T-helper 9 cell (primary cell): ENCODE data around the gene ESYT3.
"Not testable (repeated sequence)": the region's sequence is repeated elsewhere in the genome, so short reads cannot be mapped to it uniquely, and the experiment has no call there.

ENCODE experiments used
- DNase-seq: peaks from one replicate; pipeline ENCODE4 v3.0.0-alpha.2; 2020

The ESYT3 gene

DNA sequence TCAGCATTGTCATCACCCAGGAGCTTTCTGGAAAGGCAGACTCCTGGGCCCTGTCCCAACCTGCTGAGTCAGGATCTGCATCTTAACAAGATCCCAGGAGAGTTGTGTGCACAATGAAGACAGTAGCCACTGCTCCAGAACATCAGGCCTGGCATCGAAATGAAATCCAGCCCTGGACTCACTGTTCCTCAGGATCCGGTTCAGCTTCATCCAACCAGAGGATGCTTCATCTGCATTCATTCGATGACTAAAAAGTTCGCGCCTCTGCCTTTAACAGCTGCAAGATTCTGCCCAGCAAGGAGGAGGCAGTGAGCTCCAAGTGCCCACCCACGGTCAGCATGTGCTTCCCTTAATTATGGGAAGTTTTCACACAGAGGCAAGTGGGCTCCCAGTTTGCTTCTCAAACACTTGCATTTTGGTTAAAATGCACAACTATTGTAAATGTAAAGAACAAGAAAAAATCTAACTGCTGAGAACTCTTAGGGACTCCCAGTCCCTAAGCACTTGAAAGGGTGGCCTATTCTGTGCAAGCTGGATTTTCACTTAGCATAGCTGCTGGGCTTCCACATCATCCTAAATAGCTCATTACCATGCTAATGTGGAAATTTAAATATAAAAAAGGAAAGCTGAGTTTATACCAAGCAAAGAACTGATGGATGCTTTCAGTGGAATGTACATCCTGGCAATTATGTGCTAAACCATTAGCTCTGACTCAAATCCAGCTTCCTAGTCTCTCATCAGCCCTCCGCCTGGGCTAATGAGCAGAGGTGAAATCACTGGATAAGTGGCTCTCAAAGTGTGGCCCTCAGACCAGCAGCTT, 25.5 kb upstream of the ESYT3 start:
- DNase-seq = no peak

DNA sequence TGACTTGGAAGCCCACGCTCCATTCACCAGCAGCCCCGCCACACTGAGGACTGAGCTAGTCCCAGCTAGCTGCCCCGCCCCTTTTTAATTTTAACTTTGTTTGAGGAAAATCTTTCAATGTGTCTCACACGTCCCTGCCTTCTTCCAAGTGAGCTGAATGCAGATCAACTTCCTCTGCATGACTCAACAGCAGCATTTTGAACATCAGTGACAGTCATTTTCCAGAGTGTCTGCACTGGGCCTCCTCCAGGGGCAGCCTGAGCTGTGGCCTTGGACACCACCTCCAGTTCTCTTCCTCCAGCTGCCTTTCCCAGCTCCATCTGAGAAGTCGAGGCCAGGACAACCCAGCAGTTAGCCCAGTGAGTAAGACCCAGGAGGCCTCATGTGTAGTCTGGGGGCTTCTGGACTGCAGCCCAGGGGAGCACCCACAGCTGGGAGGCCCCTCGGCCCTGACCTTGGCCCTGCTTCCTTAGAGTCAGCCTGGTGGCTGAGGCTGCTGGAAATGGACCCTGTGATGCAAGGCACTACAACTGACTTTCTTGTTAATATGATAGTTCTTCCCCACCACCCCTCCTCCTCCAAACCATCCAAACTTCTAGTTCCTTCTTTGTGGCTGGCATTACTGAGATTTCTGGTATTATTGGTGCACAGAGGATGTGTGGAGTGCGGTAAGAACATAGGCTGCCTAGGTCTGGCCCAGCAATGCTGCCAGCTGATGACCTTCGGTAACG, 21.4 kb upstream of the ESYT3 start:
- DNase-seq = no peak

DNA sequence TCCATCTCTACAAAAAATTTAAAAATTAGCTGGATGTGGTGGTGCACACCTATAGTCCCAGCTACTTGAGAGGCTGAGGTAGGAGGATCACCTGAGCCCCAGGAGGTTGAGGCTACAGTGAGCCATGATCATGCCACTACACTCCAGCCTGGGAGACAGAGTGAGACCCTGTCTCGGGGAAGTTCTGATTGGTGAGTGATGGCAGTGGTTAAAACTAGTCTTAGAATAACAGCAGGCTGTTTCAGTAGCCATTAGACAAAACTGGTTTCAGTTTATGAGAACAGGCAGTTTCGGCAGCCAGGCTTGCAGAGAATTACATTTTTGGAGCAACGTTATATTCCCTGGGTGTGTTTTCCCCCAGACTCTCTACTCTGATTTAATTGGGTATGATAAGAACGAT, 18.2 kb upstream of the ESYT3 start:
- DNase-seq = not testable (repeated sequence)

DNA sequence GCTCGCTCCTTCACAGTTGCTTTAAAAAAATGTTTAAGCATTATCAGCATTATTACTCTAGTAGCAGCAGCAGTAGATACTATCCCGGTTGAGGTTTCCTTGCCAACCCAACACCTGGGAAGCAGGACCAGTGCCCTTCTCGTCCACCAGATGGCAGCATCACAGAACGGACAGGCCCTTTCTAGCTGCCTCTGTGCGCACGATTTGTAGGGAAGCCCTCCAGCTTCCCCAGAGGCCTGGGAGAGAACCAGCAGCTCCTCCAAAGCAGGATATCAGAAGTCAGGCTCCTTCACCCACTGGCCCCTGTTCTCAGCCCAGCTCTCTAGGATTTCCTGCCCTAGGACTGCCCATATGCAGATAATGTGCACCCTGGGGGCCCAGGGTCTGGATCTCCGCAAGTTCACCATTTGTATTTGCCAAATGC, 16.8 kb upstream of the ESYT3 start:
- peak; percentile 46 for DNase-seq

DNA sequence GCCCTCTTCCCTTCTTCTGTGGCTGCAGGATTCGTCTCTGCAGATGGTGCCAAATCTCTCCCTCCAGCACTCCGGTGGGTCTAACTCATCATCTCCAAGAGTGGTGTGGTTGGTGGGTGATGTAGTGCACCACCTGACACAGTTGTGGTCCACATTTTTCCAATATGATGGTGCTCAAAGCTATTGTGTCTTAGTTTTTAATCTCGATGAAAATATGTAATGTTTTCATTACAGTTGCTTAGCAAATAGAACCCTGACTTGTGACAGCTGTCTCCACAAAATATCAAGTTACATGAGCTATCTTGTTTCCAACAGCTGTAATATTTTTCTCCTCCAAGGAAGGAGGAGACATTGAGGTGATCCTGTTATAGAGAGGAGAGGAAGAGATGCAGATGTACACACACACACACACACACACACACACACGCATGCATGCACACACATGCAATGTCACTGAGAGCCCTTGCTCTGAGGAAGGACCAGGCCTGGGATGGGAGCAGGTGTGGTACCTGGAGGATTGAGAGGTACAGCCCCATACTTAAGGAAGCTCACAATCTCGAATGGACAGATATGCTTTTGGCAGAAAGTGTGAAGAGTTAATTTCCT, 15.7 kb upstream of the ESYT3 start:
- no peak for DNase-seq

DNA sequence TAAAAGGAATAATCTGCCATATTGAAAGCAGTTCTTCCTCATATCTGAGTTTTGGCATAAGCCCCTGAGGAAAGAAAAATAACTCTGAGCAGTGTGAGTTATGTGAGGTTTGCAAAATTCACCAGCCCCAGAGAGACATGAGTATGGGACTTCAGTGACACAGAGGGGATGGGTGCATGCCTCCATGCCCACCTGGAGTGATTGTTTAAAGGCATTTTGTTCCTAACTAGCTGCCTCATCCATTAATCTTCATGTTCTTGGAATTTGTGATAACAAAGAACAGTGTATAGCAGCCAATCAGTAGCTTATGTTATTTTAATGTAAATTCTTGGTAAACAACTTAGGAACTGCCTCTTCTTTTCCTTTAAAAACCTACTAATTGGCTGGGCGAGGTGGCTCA, 11.1 kb upstream of the ESYT3 start:
- DNase-seq = no peak

DNA sequence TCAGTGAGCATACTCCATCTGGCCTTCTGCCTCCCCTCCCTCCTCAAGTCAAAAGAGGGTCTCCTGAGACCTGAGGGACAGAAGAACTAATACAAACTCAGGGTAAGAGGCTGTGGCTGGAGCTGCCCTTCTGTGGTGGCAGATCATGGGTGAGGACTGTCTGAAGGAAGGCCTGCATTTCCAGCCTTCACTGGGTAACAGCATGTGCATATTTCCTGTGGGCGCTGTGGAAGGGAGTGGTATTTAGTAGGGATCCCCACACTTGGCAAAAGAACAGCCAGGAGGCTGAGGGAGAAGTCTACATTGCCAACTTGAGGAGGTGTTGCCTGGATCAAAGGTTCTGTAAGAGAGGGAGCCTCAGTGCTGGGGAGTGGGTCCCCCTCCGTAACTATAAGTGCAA, 10.1 kb upstream of the ESYT3 start:
- DNase-seq = no peak

DNA sequence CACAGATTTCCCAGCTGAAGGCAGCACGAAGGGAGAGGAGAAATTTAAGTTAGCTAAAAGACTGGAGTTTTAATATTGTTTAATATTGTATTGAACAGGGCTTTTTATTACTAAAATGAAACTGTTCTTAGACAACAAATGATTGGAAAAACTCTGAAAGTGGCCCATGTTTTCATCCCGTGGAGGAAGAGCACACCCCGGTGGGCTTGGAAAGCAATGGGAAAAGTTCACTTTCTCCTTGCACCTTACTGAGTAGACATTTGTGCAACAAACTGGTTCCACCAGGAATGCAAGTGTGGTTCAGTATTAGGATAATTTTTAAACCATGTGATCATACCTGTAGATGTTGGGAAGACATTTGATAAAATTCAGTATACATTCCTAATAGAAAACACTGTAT, 8.2 kb upstream of the ESYT3 start:
- no peak for DNase-seq

DNA sequence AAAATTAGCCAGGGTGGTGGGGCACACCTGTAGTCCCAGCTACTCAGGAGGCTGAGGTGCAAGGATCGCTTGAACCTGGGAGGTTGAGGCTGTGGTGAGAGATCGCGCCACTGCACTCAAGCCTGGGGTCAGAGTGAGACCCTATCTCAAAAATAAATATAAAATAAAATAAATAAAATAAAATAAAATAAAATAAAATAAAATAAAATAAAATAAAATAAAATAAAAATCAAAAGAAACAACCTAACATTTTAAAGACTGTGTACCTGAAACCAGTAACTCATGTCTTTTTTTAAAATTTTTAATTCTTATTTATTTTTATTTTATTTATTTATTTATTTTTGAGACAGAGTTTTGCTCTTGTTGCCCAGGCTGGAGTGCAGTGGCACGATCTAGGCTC, 7.7 kb upstream of the ESYT3 start:
- DNase-seq = not testable (repeated sequence)

DNA sequence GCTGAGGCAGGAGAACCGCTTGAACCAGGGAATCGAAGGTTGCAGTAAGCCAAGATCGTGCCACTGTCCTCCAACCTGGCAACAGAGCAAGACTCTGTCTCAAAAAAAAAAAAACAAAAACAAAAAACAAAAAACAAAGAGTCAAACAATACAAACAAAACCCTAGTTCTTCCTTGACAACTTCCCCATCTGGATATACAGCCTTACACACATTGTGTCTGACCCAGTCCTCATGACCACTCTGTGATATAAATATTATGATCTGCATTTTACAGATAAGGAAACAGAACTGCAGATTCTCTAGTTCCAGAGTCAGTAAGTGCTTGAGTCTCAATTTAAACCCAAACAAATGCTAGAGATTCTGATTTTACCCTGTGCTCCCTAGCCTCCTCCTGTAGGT, 4.8 kb upstream of the ESYT3 start:
- DNase-seq = no peak

DNA sequence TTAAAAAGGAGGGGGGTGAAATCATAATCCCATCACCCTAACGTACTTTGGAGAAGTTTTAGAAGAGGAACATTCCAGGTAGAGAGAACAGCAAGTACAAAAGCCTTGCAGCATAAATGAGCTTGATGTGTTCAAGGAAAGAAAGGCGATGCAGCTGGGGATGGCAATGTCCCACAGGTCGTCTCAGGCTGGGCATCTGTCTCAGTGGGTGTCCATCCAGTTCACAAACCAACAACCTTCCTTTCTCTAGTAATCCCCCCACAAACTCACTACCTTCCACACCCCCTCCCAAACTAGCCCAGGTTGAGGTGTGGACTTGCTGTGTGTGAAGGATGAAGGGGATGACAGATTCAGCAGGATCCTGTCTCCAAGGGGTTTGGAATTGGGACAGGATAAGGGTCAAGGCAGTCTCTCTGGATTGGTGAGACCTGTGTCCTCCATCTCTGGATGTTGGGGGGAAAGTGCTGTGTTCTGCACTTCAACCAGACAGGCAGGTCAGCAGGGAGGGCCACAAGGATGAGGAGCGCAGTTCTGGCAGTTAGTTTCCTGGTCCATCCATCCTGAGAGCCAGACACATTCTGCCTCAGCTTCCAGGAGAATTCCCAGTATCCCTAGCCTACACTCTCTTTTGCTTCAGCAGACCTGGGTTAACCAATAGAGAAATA, 1.7 kb upstream of the ESYT3 start:
- DNase-seq = no peak

DNA sequence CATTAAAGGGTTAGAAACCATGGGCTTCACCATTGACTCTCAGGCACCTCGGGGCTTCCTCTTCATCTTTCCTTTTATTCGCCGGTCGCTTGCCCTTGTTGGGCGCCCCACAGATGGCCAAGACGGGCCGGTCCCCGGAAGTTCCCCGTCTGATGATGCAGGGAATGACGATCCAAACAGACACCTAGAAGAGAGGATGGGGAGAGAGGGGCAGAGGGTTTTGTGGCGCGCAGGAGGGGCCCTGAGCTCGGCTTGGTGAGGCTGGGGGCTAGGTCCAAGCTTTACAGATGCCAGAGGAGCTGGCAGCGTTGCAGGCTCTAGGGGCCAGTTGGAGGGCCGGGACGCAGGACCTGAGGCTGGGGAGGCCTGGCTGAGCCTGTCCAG, 532 bp upstream of the ESYT3 start:
- no peak for DNase-seq

DNA sequence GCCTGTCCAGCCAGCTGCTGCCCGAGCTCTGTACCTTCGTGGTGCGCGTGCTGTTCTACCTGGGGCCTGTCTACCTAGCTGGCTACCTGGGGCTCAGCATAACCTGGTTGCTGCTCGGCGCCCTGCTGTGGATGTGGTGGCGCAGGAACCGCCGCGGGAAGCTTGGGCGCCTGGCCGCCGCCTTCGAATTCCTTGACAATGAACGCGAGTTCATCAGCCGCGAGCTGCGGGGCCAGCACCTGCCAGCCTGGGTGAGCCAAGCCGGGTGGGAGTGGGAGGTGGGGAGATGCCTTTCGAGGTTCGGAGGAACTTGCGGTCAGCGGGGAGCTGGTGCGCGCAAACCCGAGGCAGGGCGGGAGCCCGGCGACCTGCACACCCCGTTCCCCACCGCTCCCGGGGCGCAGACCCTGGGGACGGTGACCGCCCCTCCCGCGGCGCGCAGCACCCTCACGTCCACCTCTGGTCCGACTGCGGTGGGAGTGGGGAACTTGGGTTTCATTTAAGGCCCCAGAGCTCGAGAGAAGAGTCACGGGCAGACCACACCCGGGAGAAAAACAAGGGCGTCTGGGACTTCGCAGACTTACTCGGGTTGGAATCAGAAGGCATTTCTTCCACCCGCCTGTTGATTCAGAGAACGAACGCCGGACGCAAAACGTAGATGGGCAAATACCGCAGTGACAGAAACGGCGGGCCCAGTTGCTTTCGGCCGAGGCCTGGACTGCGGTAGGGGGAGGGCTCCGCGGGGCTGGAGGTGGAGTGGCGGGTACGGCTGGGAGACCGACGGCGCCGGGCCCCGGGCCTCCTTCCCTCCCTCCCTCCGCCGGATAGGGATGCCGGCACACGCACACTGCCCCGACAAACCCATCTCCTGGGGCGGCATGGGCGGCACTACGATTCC, 708 bp downstream of the ESYT3 start:
- no peak for DNase-seq

DNA sequence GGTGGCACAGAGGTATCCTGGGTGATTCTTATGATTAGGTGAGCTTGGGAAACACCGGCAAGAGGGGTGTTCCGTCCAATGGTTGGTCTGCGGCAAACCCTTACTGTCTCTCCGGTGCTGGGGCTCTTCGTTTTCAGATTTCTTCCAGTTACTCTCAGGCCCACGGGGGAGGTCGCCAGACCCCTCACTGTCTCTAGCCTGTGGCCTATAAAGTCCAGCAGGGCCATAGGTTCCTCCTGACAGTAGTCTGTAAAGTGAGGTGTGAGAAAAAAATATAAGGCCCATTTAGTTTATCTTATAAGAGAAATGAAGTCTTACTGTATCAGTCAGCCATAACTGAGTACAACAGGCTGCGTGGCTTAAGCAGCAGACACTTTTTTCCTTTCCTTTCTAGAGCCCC, 1.4 kb downstream of the ESYT3 start:
- no peak for DNase-seq

DNA sequence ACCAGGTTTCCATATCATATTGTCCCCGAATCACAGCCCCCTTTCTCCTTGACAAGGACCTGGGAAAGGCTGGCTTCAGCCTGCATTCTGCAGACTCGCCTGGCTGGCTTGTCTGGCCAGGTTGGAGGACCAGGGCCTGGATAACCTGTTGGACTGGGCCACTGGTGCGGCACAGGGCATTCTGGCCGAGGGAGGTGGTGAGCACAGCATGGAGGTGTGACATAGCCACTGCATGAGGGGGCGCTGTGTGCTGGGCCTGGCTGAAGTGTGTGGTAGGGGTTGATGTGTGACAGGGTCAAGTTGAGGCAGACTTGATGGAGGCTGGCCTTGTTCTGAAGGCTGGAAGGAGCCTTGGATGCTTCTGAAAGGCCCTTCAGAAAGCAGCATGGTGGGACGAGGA, 2.9 kb downstream of the ESYT3 start:
- no peak for DNase-seq

DNA sequence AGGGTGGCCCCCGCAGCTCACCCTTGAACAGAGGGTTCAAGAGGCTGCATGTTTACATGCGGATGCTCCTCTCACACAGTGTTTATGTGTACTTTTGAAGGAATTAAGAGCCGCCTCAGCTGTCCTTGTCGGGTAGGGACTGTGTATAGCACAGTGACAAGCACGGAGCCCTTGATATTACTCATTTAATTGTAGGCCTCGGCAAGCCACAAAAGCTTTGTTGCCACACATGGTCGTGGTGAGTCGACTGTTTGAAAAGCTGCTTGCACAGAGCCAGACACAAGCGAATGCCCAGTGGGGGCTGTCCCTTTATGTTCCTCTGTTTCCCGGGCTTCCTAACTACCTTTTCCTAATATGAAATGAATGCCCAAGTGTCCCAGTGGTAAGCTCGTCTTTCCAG, 4.5 kb downstream of the ESYT3 start:
- no peak for DNase-seq

DNA sequence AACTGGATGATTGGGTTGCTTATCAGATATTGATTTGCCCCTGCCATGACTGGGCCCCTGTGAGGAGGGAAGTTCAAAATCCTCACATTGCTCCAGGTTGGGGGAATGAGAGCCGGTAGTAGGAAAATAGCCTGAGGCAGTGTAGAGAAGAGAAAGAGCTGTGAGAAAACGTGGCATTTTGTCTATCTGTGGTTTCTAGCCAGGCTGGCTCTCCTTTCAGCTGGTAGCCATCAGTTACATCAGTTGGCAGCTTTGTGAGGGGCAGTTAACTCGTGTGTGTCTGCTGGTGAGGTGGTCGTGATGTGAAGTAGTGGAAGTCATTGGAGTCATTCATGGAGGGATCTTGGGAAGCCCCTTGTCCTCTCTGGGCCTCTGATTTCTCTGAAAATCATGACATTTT, 5.2 kb downstream of the ESYT3 start:
- no peak for DNase-seq

DNA sequence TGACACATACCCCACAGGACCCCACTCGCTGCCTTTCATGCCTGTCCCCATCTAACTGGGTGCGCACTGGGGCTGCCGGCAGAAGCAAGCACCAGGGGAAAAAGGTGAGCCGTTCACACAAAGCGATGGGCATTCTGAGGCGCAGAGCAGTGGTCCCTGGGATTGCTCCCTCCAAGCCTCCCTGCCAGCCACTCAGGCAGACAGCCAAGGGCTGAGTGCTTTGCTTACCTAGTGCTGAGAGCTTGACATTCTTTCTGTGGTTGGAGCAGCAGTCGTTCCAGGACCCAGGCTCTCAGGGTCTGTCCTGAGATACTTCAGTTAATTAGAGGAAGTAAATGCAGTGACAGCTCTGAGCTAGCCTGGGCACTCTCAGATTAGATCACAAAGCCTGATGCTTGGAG, 5.7 kb downstream of the ESYT3 start:
- no peak for DNase-seq

DNA sequence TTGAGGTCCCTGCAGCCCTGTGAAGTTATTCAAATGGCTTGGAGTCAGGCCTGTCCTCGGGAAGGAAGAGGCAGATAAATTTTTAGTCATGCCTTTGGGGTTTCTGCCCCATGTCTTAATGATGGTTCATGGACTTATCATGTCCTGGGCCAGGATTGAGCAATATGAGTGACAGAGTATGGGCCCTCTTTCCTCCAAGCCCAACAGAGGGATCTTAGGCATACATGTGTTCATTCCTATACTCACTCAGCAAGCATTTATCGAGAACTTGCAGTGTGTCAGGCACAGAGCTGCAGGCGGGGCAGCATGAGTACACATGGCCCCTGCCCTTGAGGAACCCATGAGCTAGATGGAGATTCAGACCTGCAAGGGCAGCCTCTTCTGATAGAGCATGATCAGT, 6.2 kb downstream of the ESYT3 start:
- no peak for DNase-seq

DNA sequence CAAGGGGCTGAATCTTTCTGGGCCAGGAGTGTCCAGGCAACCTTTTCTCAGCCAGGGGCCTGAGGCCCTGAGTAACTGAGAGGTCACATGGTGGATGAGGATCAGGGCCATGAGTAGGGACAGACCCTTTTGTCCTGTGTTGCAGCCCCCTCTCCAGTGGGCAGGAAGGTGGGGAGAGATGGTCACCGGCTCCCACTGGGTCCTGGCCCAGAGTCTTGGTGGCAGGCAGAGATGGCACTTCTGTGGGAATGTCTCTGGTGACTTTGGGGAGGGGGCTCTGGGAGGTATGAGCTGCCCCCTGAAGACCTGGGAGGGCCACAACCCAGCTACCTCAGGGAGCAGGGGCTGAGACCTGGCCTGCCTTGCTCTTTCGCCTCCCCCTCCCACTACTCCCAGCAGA, 6.8 kb downstream of the ESYT3 start:
- DNase-seq = no peak

DNA sequence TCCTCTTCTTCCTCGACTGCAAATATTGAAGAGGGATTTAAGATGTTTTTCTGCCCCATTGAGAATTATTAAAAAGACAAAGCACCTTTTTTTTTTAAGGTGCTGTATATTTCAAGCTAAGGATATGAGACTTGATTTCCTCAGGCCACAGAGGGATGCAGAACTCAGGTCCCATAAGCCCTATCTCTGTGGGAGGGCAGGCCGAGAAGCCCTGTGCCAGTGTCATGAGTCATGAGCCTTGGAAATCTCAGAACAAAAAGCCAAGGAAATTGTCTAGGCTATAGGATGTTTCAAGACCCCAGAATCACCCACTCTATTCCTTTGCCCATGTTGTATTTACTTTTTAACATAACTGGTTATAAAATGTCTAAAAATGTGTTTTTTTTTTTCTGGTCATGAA, 7.3 kb downstream of the ESYT3 start:
- no peak for DNase-seq

DNA sequence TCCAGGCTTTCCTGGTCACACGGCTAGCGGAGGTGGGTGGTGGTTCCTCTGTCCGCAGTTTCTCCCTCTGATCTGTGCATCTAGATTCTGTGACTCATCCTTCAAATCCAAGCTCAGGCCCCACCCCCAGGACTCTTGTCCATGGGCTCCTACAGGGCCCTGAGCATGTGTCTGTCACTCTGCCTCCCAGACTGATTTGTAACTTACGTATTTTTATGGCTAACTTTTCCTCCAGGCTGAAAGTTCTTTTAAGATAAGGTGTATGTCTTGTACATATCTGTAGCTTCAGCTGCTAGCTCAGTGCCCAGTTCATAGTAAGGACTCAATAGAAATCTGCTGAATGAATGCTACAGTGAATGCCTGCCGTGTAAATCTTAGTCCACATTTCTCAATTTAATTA, 8.0 kb downstream of the ESYT3 start:
- no peak for DNase-seq

DNA sequence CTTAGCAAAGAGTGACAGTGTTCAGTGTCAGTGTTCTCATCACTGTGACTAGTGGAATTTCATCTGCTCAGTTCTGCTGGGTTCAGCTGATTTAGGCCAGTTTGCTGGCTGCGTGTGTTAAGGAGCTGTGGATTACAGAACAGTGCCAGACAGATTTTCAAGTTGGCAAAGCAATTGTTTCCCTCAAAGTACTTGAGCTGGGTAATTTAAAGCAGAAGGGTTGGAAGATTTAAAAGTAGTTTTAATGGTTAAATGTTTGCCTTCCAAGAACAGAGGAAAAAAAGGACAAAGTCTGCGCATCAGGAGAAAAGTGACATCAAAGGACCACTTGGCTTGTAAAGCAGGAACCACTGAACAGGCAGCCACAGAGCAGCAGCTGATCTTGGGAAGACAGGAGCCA, 8.7 kb downstream of the ESYT3 start:
- DNase-seq = no peak
